Measurements from ENCODE around the gene NPIPB8.
"Not testable (repeated sequence)": the region's sequence is repeated elsewhere in the genome, so short reads cannot be mapped to it uniquely, and the experiment has no call there.

DNA sequence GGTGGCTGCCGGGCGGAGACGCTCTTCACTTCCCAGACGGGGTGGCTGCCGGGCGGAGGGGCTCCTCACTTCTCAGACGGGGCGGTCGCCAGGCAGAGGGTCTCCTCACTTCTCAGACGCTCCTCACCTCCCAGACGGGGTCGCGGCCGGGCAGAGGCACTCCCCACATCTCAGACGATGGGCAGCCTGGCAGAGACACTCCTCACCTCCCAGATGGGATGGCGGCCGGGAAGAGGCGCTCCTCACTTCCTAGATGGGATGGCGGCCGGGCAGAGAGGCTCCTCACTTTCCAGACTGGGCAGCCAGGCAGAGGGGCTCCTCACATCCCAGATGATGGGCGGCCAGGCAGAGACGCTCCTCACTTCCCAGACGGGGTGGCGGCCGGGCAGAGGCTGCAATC, 28.4 kb downstream of the NPIPB8 start:
- not testable (repeated sequence) for TF ChIP-seq CTCF (IDR thresholded peaks at IDR 0.05; ENCODE audit: insufficient read depth, low read length); POLR2AphosphoS5 (IDR thresholded peaks at IDR 0.05; ENCODE audit: low read depth)
